ENCODE results near the gene ETS1.

- no peak for TF ChIP-seq KDM1A (IDR thresholded peaks at IDR 0.05; ENCODE audit: low read depth)
- TF ChIP-seq RAD21 (conservative IDR thresholded peaks at IDR 0.05 in 1 of 2, IDR thresholded peaks at IDR 0.05 in 1 of 2): no peak
These were observed 32.4 kb upstream of the ETS1 start for GRCh38 chr11:128619540-128620308.

Measured in A549 (cell line).